SKM-1 (cell line): ENCODE results near the gene HSD11B1L.

Source experiments
- DNase-seq: peaks from one replicate; lab custom pipeline; 2025; ENCODE audit not compliant: unreplicated experiment; lab: John Stamatoyannopoulos, UW

Gene HSD11B1L

GRCh38 chr19:5666921-5667610 is 13.8 kb upstream of the HSD11B1L start:
- no peak for DNase-seq

GRCh38 chr19:5667751-5668271 is 13.0 kb upstream of the HSD11B1L start:
- no peak for DNase-seq

GRCh38 chr19:5669212-5669611 is 11.6 kb upstream of the HSD11B1L start:
- no peak for DNase-seq

- DNase-seq, result no peak
These were observed 9.2 kb upstream of the HSD11B1L start for GRCh38 chr19:5671600-5671999.

GRCh38 chr19:5672708-5673459 is 7.9 kb upstream of the HSD11B1L start:
- DNase-seq, result no peak

- no peak for DNase-seq
These were observed 7.1 kb upstream of the HSD11B1L start for GRCh38 chr19:5673752-5674151.

GRCh38 chr19:5674714-5675113 is 6.1 kb upstream of the HSD11B1L start:
- no peak for DNase-seq

- no peak for DNase-seq
These were observed 4.6 kb upstream of the HSD11B1L start for GRCh38 chr19:5676105-5676771.

GRCh38 chr19:5676772-5677105 is 4.1 kb upstream of the HSD11B1L start:
- DNase-seq, result no peak

- DNase-seq, result no peak
These were observed 3.7 kb upstream of the HSD11B1L start for GRCh38 chr19:5677136-5677535.

GRCh38 chr19:5677580-5677979 is 3.2 kb upstream of the HSD11B1L start:
- no peak for DNase-seq

GRCh38 chr19:5678071-5678718 is 2.6 kb upstream of the HSD11B1L start:
- no peak for DNase-seq

- DNase-seq, result no peak
These were observed 1.3 kb upstream of the HSD11B1L start for GRCh38 chr19:5679289-5680083.

GRCh38 chr19:5680084-5680436 is 767 bp upstream of the HSD11B1L start:
- DNase-seq, result no peak

- no peak for DNase-seq
These were observed 722 bp downstream of the HSD11B1L start for GRCh38 chr19:5681391-5682106.

GRCh38 chr19:5682107-5682482 is 1.3 kb downstream of the HSD11B1L start:
- DNase-seq, result no peak

- DNase-seq, result no peak
These were observed 2.5 kb downstream of the HSD11B1L start for GRCh38 chr19:5683177-5683886.

GRCh38 chr19:5684694-5685430 is 4.0 kb downstream of the HSD11B1L start:
- DNase-seq, result no peak

GRCh38 chr19:5686326-5686646 is 5.5 kb downstream of the HSD11B1L start:
- DNase-seq, result no peak
